GM18520 (cell line): ENCODE data around the gene GRIA1.
A peak's percentile ranks its signal among the peaks of the same experiment; 100 is the strongest.
"Not testable (repeated sequence)": the region's sequence is repeated elsewhere in the genome, so short reads cannot be mapped to it uniquely, and the experiment has no call there.

Experiments
- ATAC-seq: cut with Tn5 transposase; IDR thresholded peaks from one replicate; pipeline ENCODE4 v1.9.1; 2021; ENCODE audit not compliant: unreplicated experiment

GRIA1 gene

DNA sequence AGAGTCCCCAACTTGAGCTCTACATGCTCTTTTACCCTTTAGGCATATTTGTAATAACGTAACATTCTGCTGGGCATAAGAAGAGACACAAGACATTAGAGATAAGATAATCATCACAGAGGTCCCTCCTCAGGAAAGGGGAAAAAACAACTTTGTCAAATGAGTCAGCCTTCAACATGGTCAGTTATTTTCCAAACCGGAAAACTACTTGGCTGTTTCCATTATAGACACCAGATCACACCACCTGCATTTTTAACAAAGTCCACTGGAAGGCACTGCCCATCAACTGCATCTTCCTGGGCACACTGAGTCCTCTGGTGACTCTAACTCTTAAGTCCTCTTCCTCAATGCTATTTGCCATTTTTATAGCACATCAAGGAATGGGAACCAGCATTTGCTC, 326.4 kb downstream of the GRIA1 start:
- ATAC-seq: no peak

DNA sequence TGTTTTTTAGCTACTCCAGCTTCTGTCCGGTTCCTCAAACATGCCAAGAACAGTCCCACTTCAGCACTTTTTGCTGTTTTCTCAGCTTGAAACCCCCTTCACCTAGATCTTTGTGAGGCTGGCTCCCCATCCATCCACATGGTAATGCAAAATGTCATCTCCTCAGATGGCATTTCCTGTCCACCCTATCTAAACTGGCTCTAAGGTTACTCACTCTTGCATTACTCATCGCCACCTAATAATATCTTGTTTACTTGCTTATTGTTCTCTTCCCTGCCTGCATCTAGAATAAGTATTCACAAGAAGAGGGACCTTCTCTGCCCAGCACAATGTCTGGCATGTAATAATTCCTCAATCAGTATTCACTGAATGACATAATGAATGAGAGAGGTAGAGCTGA, 328.2 kb downstream of the GRIA1 start:
- no peak for ATAC-seq

DNA sequence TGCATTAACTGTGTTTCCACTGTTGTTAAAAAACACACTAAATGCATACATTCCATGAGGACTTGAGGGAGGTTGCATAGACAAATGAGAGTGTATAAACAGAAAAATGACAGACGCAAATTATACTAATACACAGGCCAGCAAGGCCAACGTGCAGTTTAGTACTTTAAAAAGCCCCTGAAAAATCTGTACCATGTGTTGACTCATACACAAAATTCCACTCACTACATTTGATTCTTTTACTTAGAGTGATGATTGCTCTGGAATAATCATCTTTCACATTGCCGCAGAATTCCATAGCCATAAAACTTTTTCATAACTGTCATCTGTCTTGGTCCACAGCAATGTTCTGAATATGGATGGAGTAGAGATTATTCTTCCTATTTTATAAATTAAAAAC, 332.6 kb downstream of the GRIA1 start:
- no peak for ATAC-seq

DNA sequence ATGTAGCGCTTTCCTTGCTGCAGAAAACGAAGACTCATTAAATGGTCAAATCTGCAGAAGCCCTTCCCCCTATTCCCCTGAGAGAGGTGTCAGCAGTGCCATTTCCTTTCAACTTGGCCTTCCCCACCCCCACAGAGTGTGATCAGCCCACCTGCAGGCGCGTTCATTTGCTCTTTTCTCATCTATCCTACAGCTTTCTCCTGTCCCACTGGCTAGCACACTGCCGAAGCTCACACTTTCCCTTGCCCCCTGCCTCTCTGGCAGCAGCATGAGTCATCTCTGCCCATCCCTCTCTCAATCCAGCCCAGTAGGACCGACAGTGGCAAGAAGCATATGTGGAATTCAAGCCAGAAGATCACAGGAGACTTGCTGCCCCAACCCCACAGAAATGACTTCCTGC, 334.4 kb downstream of the GRIA1 start:
- ATAC-seq: no peak

DNA sequence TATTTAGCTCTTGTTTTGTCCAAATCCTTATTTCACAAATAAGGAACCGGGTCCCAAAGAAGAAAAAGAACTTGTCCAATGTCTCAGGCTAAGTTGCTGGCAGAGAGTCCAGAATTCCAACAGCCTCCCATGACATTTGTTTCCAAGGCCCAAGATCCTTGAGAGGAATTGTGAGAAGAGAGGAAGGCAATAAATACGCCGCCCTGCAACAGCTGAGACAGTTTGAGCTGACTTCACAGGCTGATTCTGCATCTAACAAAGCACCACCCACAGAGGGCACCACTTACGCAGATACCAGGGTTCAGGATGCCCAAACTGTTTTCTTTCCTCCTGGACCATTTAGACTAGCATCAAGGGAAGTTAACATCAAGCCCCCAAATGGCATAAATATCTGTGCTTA, 336.9 kb downstream of the GRIA1 start:
- ATAC-seq: no peak

DNA sequence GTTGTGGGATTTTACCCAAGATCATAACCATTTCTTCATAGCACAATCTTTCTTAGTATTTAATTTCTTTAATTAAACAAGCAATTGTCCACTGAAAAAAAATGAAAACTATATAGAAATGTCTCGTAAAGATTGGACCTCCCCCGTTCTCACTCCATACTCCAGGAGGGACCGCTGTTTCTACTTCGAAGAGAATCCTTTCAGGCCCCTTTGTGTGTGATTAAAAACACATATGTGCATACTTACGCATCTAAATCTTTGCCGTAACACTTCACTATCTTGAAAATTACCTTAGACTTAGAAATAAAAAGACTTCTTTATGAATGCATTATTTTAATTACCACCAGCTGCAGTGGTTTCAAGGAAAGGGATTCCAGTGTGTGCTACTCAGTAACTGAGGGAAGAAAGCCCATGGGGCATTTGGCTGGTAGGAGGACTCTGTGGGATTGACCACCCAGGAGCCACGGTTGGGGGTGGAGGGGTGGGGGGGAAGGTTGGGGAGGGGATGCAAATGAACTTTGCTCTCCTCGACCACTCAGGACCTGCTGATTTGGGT, 339.1 kb downstream of the GRIA1 start:
- ATAC-seq: no peak

DNA sequence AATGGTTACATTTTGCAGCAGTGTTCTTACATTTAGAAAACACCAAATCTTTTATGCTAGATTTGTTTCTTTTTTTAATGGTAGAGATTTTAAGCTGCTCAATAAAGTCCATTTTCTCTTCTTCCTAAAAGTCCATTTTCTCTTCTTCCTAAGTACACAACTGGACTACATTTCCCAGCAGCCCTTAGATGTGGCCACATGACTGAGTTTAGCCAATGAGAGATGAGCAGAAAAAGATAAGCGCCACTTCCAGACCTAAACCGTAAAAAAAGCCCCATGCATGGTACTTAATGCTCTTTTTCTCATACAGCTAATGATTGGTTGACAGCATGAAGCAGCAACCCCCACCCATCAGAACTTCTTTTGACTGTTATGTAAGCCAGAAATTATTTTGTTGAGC, 341.5 kb downstream of the GRIA1 start:
- ATAC-seq: peak; percentile 84

DNA sequence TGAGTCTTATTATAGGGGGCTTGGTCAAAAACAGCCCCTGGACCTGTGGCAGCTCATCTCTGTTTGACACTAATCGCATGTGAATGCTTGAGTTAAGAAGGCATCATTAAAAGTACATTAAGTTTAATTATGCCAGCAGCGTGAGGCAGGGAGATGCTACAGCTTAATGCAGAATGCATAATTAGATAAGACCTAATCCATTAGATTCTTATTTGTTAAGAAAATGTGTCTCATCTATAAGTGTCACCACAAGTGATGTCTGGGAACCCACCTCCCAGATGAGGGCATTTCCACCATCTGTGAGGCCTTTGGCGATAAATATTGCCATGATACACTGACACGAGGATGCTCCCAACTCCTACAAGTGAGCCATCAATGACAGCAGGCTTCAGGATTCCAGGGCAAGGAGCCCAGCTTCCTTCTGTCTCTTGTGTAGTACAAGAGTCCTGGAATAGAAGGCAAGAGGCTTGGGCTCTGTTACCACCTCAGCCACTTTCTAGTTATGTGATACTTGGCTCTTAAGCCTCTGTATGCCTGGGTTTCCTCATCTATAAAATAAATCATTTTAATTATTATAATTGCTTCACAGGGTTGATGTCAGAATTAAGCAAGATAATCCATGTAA, 345.5 kb downstream of the GRIA1 start:
- no peak for ATAC-seq

DNA sequence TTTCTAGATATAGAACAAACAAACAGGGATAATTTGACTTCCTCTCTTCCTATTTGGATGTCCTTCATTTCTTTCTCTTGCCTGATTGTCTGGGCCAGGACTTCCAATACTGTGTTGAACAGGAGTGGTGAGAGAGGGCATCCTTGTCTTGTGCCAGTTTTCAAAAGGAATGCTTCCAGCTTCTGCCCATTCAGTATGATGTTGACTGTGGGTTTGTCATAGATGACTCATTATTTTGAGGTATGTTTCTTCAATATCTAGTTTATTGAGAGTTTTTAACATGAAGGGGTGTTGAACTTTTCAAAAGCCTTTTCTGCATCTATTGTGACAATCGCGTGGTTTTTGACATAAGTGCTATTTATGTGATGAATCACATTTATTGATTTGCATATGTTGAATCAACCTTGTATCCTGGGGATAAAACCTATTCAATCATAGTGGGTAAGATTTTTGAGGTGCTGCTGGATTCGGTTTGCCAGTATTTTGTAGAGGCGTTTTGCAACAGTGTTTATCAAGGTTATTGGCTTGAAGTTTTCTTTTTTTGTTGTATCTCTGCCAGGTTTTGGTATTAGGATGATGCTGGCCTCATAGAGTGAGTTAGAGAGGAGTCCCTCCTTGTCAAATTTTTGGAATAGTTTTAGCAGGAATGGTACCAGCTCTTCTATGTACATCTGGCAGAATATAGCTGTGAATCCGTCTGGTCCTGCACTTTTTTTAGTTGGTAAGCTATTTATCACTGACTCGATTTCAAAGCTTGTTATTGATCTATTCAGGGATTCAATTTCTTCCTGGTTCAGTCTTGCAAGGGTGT, 359.0 kb downstream of the GRIA1 start:
- not testable (repeated sequence) for ATAC-seq

DNA sequence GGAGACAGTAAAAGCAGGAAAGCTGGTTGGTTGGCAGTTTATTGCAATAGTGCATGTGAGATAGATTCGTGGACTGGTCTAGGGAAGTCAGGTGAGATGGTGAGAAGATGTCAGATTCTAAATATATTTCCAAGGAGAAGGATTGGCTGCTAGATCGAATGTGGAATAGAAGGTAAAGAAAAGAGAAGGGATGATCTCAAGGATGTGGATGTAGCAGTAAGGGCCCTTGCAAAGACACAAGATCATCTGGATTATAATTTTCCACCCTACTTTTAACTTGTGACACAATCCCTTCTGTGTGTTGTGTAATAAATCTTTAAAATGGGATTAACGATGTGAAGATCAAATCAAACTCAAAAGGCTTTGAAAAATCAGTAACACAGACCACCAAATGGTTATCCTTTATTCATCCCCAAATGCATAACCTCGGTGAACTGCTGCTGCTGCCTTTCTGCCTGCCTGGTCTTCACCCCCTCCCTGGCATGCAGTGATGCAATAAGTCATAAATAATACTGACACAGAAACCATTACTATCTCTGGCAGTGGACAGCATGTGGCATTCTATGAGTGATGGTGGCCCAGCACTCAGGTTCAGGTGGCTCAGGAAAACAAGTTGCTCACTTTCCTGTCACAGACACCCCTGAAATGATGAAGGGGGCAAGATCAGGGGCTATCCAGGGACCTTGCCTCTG, 369.9 kb downstream of the GRIA1 start:
- ATAC-seq: no peak

DNA sequence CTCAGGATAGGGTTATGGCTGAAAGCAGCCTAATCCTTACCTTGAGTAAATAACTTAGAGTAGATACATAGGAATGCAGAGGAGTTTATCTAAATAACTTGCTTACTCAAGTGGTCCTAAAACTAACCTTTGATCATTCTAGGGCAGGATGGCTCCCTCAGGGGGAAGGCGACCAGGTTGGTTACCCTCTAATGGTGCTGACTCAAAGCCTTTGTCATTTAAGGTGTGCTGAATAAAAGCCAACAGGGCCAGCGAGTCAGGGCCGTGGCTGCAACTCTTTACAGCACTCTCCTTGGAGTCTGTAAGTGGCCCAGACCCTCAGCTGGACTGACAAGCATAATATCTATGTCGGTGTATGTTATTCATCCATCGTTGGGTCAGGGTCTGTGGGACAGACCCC, 372.4 kb downstream of the GRIA1 start:
- ATAC-seq: not testable (repeated sequence)
